ENCODE results near the gene TMA7B. TPM values are rescaled to one million over a fixed set of nuclear protein-coding genes. Genes with fewer than 3 reads are reported as not detected.

TMA7B gene
- polyA plus RNA-seq, 1 of the 3 experiments (the other 2 are of a cell fraction): not detected

DNA sequence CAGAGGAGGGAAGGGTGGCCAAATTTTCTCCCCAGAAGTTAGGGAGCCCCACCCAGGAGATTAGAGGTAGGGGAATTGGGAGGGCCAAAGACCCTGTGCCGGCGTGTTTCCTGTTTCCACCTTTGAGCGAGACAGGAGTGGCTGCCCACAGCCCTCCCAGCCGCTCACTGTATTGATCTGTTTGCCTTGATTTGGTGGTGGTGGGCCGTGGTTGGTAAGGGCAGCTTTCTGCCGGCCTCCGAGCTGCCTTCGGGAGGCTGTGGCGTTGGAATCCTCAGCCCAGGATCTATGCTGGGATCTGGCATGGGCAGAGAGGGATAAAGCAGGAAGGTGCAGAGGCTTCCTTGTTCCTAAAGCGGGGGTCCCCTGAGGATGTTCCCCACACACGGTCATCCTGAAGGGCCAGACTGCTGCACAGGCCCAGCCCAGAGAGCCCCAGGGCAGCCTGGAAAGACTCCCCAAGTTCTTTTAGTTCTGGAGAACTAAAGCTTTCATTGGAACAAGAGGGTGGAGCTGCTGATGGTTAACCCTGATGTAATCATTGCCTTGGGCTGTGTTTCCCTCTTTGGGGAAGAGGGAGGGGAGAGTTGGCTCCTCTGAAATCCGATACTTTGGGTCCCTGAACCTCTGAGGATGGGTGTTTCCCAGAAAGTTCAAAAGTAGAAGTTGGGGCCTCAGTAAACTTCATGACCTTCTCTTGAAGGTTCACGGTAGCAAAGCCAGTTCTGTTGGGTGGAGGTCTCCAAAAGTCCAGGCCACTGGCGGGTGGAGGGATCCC is 41.8 kb downstream of the TMA7B start:
- no peaks in the 10 kb centered on the region for H3K36me3 ChIP-seq (replicated peaks in 1 of 2; ENCODE audit: control insufficient read depth in 1 of 2, insufficient read depth in 2 of 2, low read length in 1 of 2)
- no peaks in the 10 kb centered on the region for H4K20me1 ChIP-seq (ENCODE audit: insufficient read depth)
- no peaks in the 10 kb centered on the region for H3K27me3 ChIP-seq (ENCODE audit: insufficient read depth)
- ChIA-PET CTCF (interaction anchor here (1.7 kb wide), 1 partner anchor 23 kb away, joined by 6 read pairs; no protein-coding TSS in a partner anchor), POLR2A (no interaction called here)
- H3K9me2 ChIP-seq: no peaks in the 10 kb centered on the region
- H3K9me3 ChIP-seq: no peaks in the 10 kb centered on the region
- DNase-seq: no peak
- H3K9ac ChIP-seq: no peak overlapping the region
- H2AFZ ChIP-seq (ENCODE audit: low read depth): no peak overlapping the region
- no peak overlapping the region for H3K27ac ChIP-seq (ENCODE audit: low read depth in 2 of 2, low read length in 1 of 2)
- 72% methylated on average over 5 of the region's 14 CpGs for WGBS (ENCODE audit: low lambda C conversion rate)
- peaks cover 0 to 26% of the 10 kb centered on the region in 2 experiments; a peak in 1 of 4 replicates for H3K4me1 ChIP-seq (ENCODE audit: control insufficient read depth in 1 of 2, insufficient read depth in 2 of 2, low read depth in 1 of 2, low read length in 1 of 2)
- no peaks in the 10 kb centered on the region for H3F3A ChIP-seq (replicated peaks; ENCODE audit: insufficient read depth)
- H3K79me2 ChIP-seq (ENCODE audit: insufficient read depth): no peaks in the 10 kb centered on the region
- H3K4me3 ChIP-seq (ENCODE audit: low read depth in 2 of 2, low read length in 1 of 2): no peak overlapping the region
- TF ChIP-seq RCOR1 (IDR thresholded peaks at IDR 0.05; ENCODE audit: low read length): no peak
- TF ChIP-seq SMC3 (IDR thresholded peaks at IDR 0.05; ENCODE audit: low read depth, low read length): no peak
- no peak for TF ChIP-seq YY1 (IDR thresholded peaks at IDR 0.05; ENCODE audit: low read depth)
- no peak for TF ChIP-seq MXI1 (IDR thresholded peaks at IDR 0.05; ENCODE audit: low read depth, low read length)
- no peak overlapping the region for H3K4me2 ChIP-seq

DNA sequence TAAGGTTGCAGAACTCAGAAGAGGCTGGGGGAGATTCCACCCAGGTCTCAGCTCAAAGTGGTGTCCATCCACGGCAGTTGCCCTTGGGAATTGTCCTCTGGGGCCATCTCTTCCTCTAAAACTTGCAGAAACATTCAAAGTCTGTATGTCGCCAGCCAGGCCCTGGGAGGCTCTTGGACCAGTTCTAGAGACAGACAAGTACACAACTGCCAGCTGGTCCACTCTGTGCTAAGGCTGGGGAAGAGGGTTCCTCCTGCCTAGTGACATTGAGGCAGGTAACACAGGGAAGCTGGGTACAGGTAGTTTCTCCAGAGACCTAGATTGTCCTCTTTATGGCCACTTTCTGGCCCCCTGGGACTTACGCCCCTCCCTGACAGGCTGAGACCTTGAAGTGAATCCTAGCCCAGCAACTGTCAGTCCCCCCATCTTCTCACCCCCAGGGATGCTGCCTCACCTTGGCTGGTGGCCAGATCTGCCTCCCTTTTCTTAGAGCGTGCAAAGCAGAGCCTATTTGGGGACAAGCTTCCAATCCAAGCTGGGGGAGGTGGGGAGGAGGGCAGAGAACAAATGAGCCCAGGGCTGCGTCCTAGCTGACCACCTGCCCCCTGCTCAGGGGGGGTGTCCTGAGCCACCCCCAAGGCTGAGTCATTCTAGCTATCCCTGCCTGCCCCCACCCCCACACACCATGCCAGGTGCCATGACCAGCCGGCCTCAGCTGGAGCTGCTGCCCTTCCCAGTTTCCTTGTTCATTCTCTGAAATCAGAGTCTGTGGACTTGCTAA is 42.9 kb downstream of the TMA7B start:
- CTCF ChIA-PET: no interaction called here
- TF ChIP-seq GABPA (IDR thresholded peaks at IDR 0.05; ENCODE audit: low read depth) (no peak), RFX5 (IDR thresholded peaks at IDR 0.05; ENCODE audit: low read length) (no peak), TAF1 (IDR thresholded peaks at IDR 0.05; ENCODE audit: borderline replicate concordance, low read depth, low read length) (no peak), TCF12 (IDR thresholded peaks at IDR 0.05) (no peak), JUND (IDR thresholded peaks at IDR 0.05) (no peak), MEF2A (IDR thresholded peaks at IDR 0.05; ENCODE audit: borderline replicate concordance, low read depth) (no peak), NFIC (IDR thresholded peaks at IDR 0.05; ENCODE audit: borderline replicate concordance) (no peak), SIN3A (IDR thresholded peaks at IDR 0.05; ENCODE audit: borderline replicate concordance, low read depth, low read length) (no peak), EZH2phosphoT487 (IDR thresholded peaks at IDR 0.05; ENCODE audit: borderline replicate concordance, low read depth) (no peak), FOXJ3 (CRISPR knock-in tag; IDR thresholded peaks at IDR 0.05) (no peak), PBX3 (IDR thresholded peaks at IDR 0.05) (no peak), USF2 (IDR thresholded peaks at IDR 0.05; ENCODE audit: borderline replicate concordance, low read depth, low read length) (no peak), RXRA (IDR thresholded peaks at IDR 0.05; ENCODE audit: borderline replicate concordance, low read depth) (no peak), CHD2 (IDR thresholded peaks at IDR 0.05; ENCODE audit: low read length, partially characterized antibody) (no peak)
- TF ChIP-seq, protein P1, sequence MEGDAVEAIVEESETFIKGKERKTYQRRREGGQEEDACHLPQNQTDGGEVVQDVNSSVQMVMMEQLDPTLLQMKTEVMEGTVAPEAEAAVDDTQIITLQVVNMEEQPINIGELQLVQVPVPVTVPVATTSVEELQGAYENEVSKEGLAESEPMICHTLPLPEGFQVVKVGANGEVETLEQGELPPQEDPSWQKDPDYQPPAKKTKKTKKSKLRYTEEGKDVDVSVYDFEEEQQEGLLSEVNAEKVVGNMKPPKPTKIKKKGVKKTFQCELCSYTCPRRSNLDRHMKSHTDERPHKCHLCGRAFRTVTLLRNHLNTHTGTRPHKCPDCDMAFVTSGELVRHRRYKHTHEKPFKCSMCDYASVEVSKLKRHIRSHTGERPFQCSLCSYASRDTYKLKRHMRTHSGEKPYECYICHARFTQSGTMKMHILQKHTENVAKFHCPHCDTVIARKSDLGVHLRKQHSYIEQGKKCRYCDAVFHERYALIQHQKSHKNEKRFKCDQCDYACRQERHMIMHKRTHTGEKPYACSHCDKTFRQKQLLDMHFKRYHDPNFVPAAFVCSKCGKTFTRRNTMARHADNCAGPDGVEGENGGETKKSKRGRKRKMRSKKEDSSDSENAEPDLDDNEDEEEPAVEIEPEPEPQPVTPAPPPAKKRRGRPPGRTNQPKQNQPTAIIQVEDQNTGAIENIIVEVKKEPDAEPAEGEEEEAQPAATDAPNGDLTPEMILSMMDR (IDR thresholded peaks at IDR 0.05): no peak
- TF ChIP-seq, protein P2, sequence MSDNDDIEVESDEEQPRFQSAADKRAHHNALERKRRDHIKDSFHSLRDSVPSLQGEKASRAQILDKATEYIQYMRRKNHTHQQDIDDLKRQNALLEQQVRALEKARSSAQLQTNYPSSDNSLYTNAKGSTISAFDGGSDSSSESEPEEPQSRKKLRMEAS (IDR thresholded peaks at IDR 0.05; ENCODE audit: low read depth): no peak
- TF ChIP-seq, protein P3, sequence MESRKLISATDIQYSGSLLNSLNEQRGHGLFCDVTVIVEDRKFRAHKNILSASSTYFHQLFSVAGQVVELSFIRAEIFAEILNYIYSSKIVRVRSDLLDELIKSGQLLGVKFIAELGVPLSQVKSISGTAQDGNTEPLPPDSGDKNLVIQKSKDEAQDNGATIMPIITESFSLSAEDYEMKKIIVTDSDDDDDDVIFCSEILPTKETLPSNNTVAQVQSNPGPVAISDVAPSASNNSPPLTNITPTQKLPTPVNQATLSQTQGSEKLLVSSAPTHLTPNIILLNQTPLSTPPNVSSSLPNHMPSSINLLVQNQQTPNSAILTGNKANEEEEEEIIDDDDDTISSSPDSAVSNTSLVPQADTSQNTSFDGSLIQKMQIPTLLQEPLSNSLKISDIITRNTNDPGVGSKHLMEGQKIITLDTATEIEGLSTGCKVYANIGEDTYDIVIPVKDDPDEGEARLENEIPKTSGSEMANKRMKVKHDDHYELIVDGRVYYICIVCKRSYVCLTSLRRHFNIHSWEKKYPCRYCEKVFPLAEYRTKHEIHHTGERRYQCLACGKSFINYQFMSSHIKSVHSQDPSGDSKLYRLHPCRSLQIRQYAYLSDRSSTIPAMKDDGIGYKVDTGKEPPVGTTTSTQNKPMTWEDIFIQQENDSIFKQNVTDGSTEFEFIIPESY (IDR thresholded peaks at IDR 0.05; ENCODE audit: borderline replicate concordance, low read depth): no peak

More for the DNA sequence above, 42.9 kb downstream of the TMA7B start:
- H3K4me3 ChIP-seq (ENCODE audit: low read depth in 2 of 2, low read length in 1 of 2): no peak overlapping the region
- H3K79me2 ChIP-seq (ENCODE audit: insufficient read depth): no peaks in the 10 kb centered on the region
- DNase-seq: no peak
- H4K20me1 ChIP-seq (ENCODE audit: insufficient read depth): no peaks in the 10 kb centered on the region
- no peak overlapping the region for H3K9ac ChIP-seq
- H3F3A ChIP-seq (replicated peaks; ENCODE audit: insufficient read depth): no peaks in the 10 kb centered on the region
- no peaks in the 10 kb centered on the region for H3K27me3 ChIP-seq (ENCODE audit: insufficient read depth)
- H3K9me2 ChIP-seq: no peaks in the 10 kb centered on the region
- no peak overlapping the region for H3K4me2 ChIP-seq
- no peaks in the 10 kb centered on the region for H3K36me3 ChIP-seq (replicated peaks in 1 of 2; ENCODE audit: control insufficient read depth in 1 of 2, insufficient read depth in 2 of 2, low read length in 1 of 2)
- no peak overlapping the region for H3K27ac ChIP-seq (ENCODE audit: low read depth in 2 of 2, low read length in 1 of 2)
- H3K4me1 ChIP-seq (ENCODE audit: control insufficient read depth in 1 of 2, insufficient read depth in 2 of 2, low read depth in 1 of 2, low read length in 1 of 2): peaks cover 0 to 20% of the 10 kb centered on the region in 2 experiments; a peak in 1 of 4 replicates
- POLR2A ChIA-PET: no interaction called here
- H2AFZ ChIP-seq (ENCODE audit: low read depth): no peak overlapping the region
- WGBS (ENCODE audit: low lambda C conversion rate): 100% methylated on average over 1 of the region's 6 CpGs
- no peaks in the 10 kb centered on the region for H3K9me3 ChIP-seq
